SK-N-SH (cell line): ENCODE results near the gene SLC49A3. TPM values are rescaled to one million over a fixed set of nuclear protein-coding genes. Genes with fewer than 3 reads are reported as not detected.

Experiments used
- CTCF ChIA-PET: fragments of 300-600, 350-600 bp; formaldehyde crosslinking; extraction: SDS; loops from one replicate; lab custom pipeline; 2021; lab: Yijun Ruan, JAX
- POLR2A ChIA-PET: fragments of 350-600 bp; sonication (Branson Sonifier 250); formaldehyde crosslinking; extraction: SDS; loops from one replicate; lab custom pipeline; 2020; ENCODE audit warnings: antibody characterized with exemption, inconsistent platforms; lab: Yijun Ruan, JAX
- DNase-seq: peaks from one replicate; pipeline ENCODE4 v3.0.0; 2012
- H2AFZ ChIP-seq: fragments of 200-600 bp; sonication (generic); 2 replicates; pipeline ENCODE4 v1.8.1; 2016; ENCODE audit warnings: antibody characterized with exemption, mild to moderate bottlenecking, low read depth
- H3F3A ChIP-seq: fragments of 200-600 bp; sonication (generic); replicated peaks from 2 replicates; pipeline ENCODE3; 2016; ENCODE audit warnings: antibody characterized with exemption, mild to moderate bottlenecking; ENCODE audit not compliant: insufficient read depth
- H3K27ac ChIP-seq, 2 experiments: fragments of 200-500 bp in 1 of 2; fragments of 200-600 bp in 1 of 2; sonication (Bioruptor generic) in 1 of 2; sonication (generic), shearing (Covaris generic) in 1 of 2; 2 replicates each; pipeline versions ENCODE4 v1.5.1 to v1.6.1; 2014 to 2016; ENCODE audit warnings: low read depth in 2 of 2, inconsistent platforms in 1 of 2, low read length in 1 of 2, mild to moderate bottlenecking in 1 of 2, mixed read lengths in 1 of 2
- H3K27me3 ChIP-seq: fragments of 200-600 bp; sonication (generic), shearing (Covaris generic); 2 replicates; pipeline ENCODE4 v1.6.1; 2016; ENCODE audit warnings: mixed run types; ENCODE audit not compliant: insufficient read depth
- H3K36me3 ChIP-seq, 2 experiments: fragments of 200-500 bp in 1 of 2; fragments of 200-600 bp in 1 of 2; sonication (Bioruptor generic) in 1 of 2; sonication (generic) in 1 of 2; replicated peaks in 1 of 2; 2 replicates each; pipeline versions ENCODE3 to v1.5.1; 2014 to 2016; ENCODE audit warnings: low read length in 1 of 2, mild to moderate bottlenecking in 1 of 2; ENCODE audit not compliant: insufficient read depth in 2 of 2, control insufficient read depth in 1 of 2
- H3K4me1 ChIP-seq, 2 experiments: fragments of 200-500 bp in 1 of 2; fragments of 200-600 bp in 1 of 2; sonication (Bioruptor generic) in 1 of 2; sonication (generic), shearing (Covaris generic) in 1 of 2; 2 replicates each; pipeline versions ENCODE4 v1.5.1 to v1.6.1; 2014 to 2016; ENCODE audit warnings: low read depth in 1 of 2, low read length in 1 of 2, mixed run types in 1 of 2; ENCODE audit not compliant: insufficient read depth in 2 of 2, control insufficient read depth in 1 of 2
- H3K4me2 ChIP-seq: fragments of 200-600 bp; sonication (generic), shearing (Covaris generic); 2 replicates; pipeline ENCODE4 v1.6.1; 2017; ENCODE audit warnings: mixed run types
- H3K4me3 ChIP-seq, 2 experiments: fragments of 200-500 bp in 1 of 2; fragments of 200-600 bp in 1 of 2; sonication (Bioruptor generic) in 1 of 2; sonication (generic), shearing (Covaris generic) in 1 of 2; 2 replicates each; pipeline versions ENCODE4 v1.5.1 to v1.8.1; 2014 to 2016; ENCODE audit warnings: low read depth in 2 of 2, inconsistent platforms in 1 of 2, low read length in 1 of 2, mild to moderate bottlenecking in 1 of 2, mixed read lengths in 1 of 2, moderate library complexity in 1 of 2
- H3K79me2 ChIP-seq: fragments of 200-600 bp; sonication (generic); 2 replicates; pipeline ENCODE4 v1.8.1; 2017; ENCODE audit warnings: mild to moderate bottlenecking; ENCODE audit not compliant: insufficient read depth
- H3K9ac ChIP-seq: fragments of 200-600 bp; sonication (generic); 2 replicates; pipeline ENCODE4 v1.6.1; 2017; ENCODE audit warnings: mixed run types
- H3K9me2 ChIP-seq: fragments of 200-600 bp; sonication (generic); 2 replicates; pipeline ENCODE4 v1.6.1; 2017; ENCODE audit warnings: mixed run types
- H3K9me3 ChIP-seq: fragments of 200-600 bp; sonication (generic); 2 replicates; pipeline ENCODE4 v1.6.1; 2017; ENCODE audit warnings: mixed run types, mild to moderate bottlenecking, moderate library complexity
- H4K20me1 ChIP-seq: fragments of 200-600 bp; sonication (generic); 2 replicates; pipeline ENCODE4 v1.6.1; 2017; ENCODE audit warnings: mild to moderate bottlenecking, mixed run types; ENCODE audit not compliant: insufficient read depth
- CHD2 ChIP-seq: fragments of 150-350 bp; IDR thresholded peaks from 2 replicates; pipeline ENCODE4 v1.6.1; 2018; ENCODE audit warnings: low read length; ENCODE audit not compliant: partially characterized antibody
- FOXJ3 ChIP-seq: sonication (generic); formaldehyde crosslinking; IDR thresholded peaks from 2 replicates; pipeline ENCODE4 v1.5.1; 2020; ENCODE audit warnings: mild to moderate bottlenecking, missing genetic modification reagents
- GABPA ChIP-seq: IDR thresholded peaks from 2 replicates; pipeline ENCODE4 v1.4.0; 2012; ENCODE audit warnings: low read depth, mild to moderate bottlenecking
- GATA2 ChIP-seq: sonication (generic); formaldehyde crosslinking; IDR thresholded peaks from 2 replicates; pipeline ENCODE4 v1.5.0; 2020; ENCODE audit warnings: mild to moderate bottlenecking, missing genetic modification reagents
- NFIC ChIP-seq: IDR thresholded peaks from 2 replicates; pipeline ENCODE4 v1.4.0; 2012; ENCODE audit warnings: borderline replicate concordance
- NRF1 ChIP-seq: IDR thresholded peaks from 2 replicates; pipeline ENCODE4 v1.6.1; 2012; ENCODE audit warnings: low read depth, mild to moderate bottlenecking, low read length
- POLR2AphosphoS5 ChIP-seq: IDR thresholded peaks from 2 replicates; pipeline ENCODE4 v1.6.1; 2012; ENCODE audit warnings: low read depth, low read length
- RAD21 ChIP-seq: IDR thresholded peaks from 2 replicates; pipeline ENCODE4 v1.6.1; 2012; ENCODE audit warnings: mild to moderate bottlenecking, low read length
- RCOR1 ChIP-seq: fragments of 150-350 bp; IDR thresholded peaks from 2 replicates; pipeline ENCODE4 v1.6.1; 2017; ENCODE audit warnings: antibody characterized with exemption, low read length
- RXRA ChIP-seq: IDR thresholded peaks from 2 replicates; pipeline ENCODE4 v1.4.0; 2012; ENCODE audit warnings: low read depth, mild to moderate bottlenecking, borderline replicate concordance
- SMC3 ChIP-seq: IDR thresholded peaks from 2 replicates; pipeline ENCODE4 v1.6.1; 2012; ENCODE audit warnings: low read depth, low read length, improper control_type of control experiment
- TAF1 ChIP-seq: IDR thresholded peaks from 2 replicates; pipeline ENCODE4 v1.6.1; 2012; ENCODE audit warnings: low read depth, mild to moderate bottlenecking, low read length, moderate library complexity, borderline replicate concordance
- TCF12 ChIP-seq: IDR thresholded peaks from 2 replicates; pipeline ENCODE4 v1.4.0; 2012
- WGBS: methylation state at CpG from one replicate; pipeline ENCODE4 v1.1.6; 2017; ENCODE audit warnings: low lambda C conversion rate; 5-methylcytosine and 5-hydroxymethylcytosine counted together
- polyA plus RNA-seq, 3 experiments: library from polyadenylated mRNA; depleted of rRNA; stranded (reverse); fragments of >200 nt; gene quantifications; 2 replicates each; pipeline ENCODE4 v1.2.3, GENCODE V29; 2012
- TF ChIP-seq, protein P1 (sequence below): fragments of 150-350 bp; IDR thresholded peaks from 2 replicates; pipeline ENCODE4 v1.6.1; 2017; ENCODE audit warnings: antibody characterized with exemption, low read length, low read depth, borderline replicate concordance
- TF ChIP-seq, protein P2 (sequence below): IDR thresholded peaks from 2 replicates; pipeline ENCODE4; 2012
- TF ChIP-seq, protein P3 (sequence below): IDR thresholded peaks from 2 replicates; pipeline ENCODE4 v1.6.1; 2012; ENCODE audit warnings: mild to moderate bottlenecking, low read depth, low read length, moderate library complexity
- TF ChIP-seq, protein P4 (sequence below): fragments of 150-350 bp; IDR thresholded peaks from 2 replicates; pipeline ENCODE4 v1.6.1; 2016; ENCODE audit warnings: mild to moderate bottlenecking, low read depth, low read length

Gene SLC49A3
- polyA plus RNA-seq, 1 of the 3 experiments (the other 2 are of a cell fraction), result 0.05 TPM

DNA sequence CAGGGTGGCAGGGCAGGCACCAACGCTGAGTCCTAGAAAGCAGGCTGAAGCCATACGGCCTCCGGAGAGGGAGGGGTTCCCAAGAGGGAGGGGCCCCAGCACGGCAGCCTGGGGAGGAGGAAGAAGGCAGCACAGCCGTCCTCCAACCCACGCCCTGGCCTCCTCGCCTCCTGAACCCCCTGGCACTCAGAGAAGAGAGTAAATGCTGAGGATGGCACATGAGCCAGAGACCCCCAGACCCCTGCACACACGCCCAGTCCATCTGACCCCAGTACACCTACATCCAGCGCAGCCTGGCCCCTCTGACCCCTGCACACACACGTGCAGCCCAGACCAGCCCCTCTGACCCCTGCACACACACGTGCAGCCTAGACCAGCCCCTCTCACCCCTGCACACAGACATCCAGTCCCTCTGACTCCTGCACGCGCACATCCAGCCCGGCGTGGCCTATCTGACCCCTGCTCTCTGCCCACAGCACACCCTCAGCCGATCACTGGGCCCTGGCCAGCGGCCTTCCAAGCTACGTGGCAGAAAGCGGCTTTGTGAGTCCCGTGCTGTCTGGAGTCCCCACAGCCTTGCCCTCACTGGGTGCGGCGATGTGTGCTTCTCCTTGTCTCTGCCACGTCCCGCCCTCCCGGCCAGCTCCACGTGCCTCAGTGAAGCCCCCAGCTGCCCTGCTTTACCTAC is 33.3 kb downstream of the SLC49A3 start:
- Histone ChIP-seq H3K4me3 (no peak overlapping the region), H3K27ac (no peak overlapping the region), H3K79me2 (no peaks in the 10 kb centered on the region), H3K36me3 (no peaks in the 10 kb centered on the region), H3K4me2 (no peak overlapping the region), H4K20me1 (no peaks in the 10 kb centered on the region), H3K9ac (no peak overlapping the region), H3K27me3 (peaks cover 13% of the 10 kb centered on the region; the same call in 1 of the 2 replicates), H3F3A (no peaks in the 10 kb centered on the region), H3K4me1 (peaks cover 0 to 14% of the 10 kb centered on the region in 2 experiments; a peak in 1 of 4 replicates), H3K9me2 (no peaks in the 10 kb centered on the region), H2AFZ (no peak overlapping the region)
- POLR2A ChIA-PET, result no interaction called here
- DNase-seq, result no peak
- WGBS, result 70% methylated on average over 20 of the region's 26 CpGs
- CTCF ChIA-PET, result interaction anchor here (0.8 kb wide), 1 partner anchor 14 kb away, joined by 3 read pairs; no protein-coding TSS in a partner anchor
- TF ChIP-seq, protein P1, sequence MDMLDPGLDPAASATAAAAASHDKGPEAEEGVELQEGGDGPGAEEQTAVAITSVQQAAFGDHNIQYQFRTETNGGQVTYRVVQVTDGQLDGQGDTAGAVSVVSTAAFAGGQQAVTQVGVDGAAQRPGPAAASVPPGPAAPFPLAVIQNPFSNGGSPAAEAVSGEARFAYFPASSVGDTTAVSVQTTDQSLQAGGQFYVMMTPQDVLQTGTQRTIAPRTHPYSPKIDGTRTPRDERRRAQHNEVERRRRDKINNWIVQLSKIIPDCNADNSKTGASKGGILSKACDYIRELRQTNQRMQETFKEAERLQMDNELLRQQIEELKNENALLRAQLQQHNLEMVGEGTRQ, result no peak
- TF ChIP-seq NFIC (no peak), RXRA (no peak), GABPA (no peak), TAF1 (no peak), RCOR1 (no peak), RAD21 (no peak), NRF1 (no peak), POLR2AphosphoS5 (no peak), SMC3 (no peak), GATA2 (CRISPR knock-in tag) (no peak), CHD2 (no peak), TCF12 (no peak), FOXJ3 (CRISPR knock-in tag) (no peak)
- TF ChIP-seq, protein P2, sequence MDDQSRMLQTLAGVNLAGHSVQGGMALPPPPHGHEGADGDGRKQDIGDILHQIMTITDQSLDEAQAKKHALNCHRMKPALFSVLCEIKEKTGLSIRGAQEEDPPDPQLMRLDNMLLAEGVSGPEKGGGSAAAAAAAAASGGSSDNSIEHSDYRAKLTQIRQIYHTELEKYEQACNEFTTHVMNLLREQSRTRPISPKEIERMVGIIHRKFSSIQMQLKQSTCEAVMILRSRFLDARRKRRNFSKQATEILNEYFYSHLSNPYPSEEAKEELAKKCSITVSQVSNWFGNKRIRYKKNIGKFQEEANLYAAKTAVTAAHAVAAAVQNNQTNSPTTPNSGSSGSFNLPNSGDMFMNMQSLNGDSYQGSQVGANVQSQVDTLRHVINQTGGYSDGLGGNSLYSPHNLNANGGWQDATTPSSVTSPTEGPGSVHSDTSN, result no peak
- TF ChIP-seq, protein P3, sequence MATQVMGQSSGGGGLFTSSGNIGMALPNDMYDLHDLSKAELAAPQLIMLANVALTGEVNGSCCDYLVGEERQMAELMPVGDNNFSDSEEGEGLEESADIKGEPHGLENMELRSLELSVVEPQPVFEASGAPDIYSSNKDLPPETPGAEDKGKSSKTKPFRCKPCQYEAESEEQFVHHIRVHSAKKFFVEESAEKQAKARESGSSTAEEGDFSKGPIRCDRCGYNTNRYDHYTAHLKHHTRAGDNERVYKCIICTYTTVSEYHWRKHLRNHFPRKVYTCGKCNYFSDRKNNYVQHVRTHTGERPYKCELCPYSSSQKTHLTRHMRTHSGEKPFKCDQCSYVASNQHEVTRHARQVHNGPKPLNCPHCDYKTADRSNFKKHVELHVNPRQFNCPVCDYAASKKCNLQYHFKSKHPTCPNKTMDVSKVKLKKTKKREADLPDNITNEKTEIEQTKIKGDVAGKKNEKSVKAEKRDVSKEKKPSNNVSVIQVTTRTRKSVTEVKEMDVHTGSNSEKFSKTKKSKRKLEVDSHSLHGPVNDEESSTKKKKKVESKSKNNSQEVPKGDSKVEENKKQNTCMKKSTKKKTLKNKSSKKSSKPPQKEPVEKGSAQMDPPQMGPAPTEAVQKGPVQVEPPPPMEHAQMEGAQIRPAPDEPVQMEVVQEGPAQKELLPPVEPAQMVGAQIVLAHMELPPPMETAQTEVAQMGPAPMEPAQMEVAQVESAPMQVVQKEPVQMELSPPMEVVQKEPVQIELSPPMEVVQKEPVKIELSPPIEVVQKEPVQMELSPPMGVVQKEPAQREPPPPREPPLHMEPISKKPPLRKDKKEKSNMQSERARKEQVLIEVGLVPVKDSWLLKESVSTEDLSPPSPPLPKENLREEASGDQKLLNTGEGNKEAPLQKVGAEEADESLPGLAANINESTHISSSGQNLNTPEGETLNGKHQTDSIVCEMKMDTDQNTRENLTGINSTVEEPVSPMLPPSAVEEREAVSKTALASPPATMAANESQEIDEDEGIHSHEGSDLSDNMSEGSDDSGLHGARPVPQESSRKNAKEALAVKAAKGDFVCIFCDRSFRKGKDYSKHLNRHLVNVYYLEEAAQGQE, result no peak
- TF ChIP-seq, protein P4, sequence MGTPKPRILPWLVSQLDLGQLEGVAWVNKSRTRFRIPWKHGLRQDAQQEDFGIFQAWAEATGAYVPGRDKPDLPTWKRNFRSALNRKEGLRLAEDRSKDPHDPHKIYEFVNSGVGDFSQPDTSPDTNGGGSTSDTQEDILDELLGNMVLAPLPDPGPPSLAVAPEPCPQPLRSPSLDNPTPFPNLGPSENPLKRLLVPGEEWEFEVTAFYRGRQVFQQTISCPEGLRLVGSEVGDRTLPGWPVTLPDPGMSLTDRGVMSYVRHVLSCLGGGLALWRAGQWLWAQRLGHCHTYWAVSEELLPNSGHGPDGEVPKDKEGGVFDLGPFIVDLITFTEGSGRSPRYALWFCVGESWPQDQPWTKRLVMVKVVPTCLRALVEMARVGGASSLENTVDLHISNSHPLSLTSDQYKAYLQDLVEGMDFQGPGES, result no peak
- TF ChIP-seq, all 33 proteins: peak for 0
- no peaks in the 10 kb centered on the region for H3K9me3 ChIP-seq
